Measurements from ENCODE around the gene B3GALT4. TPM values are rescaled to one million over a fixed set of nuclear protein-coding genes. Genes with fewer than 3 reads are reported as not detected.

B3GALT4 gene
- total RNA-seq, 2 experiments from 2014 or later, result 2.8 to 3.5 TPM

GRCh38 chr6:33301877-33302276 lies 25.0 kb downstream of the B3GALT4 start:
- no peaks in the 10 kb centered on the region for H3K9me3 Mint-ChIP-seq (ENCODE audit: low read depth)
- no peaks in the 10 kb centered on the region for H3K27me3 Mint-ChIP-seq
- no peak overlapping the region for H3K27ac Mint-ChIP-seq
- DNase-seq, result no peak
- peaks cover 49% of the 10 kb centered on the region for H3K36me3 Mint-ChIP-seq (ENCODE audit: low read depth)
- intact Hi-C loops (cut with DNase I, micrococcal nuclease), result no loop called here
- H3K4me1 Mint-ChIP-seq, result peaks cover 40% of the 10 kb centered on the region
- POLR2A ChIA-PET, result interaction anchor here (0.6 to 0.7 kb wide), 2 partner anchors 11 to 57 kb away, joined by 4 to 7 read pairs; no protein-coding TSS in a partner anchor
- no peak for ATAC-seq
- H3K4me3 Mint-ChIP-seq, result peak overlapping the region; percentile 80
- CTCF ChIA-PET, result interaction anchor here (2.1 kb wide), 1 partner anchor 13 kb away, joined by 9 read pairs; the partner anchor contains the start of genes PFDN6 and WDR46

- intact Hi-C loops (cut with DNase I, micrococcal nuclease), result no loop called here
- ChIA-PET POLR2A (no interaction called here), CTCF (no interaction called here)
- Mint-ChIP-seq H3K4me3 (no peak overlapping the region), H3K9me3 (ENCODE audit: low read depth) (no peaks in the 10 kb centered on the region), H3K4me1 (peaks cover 41% of the 10 kb centered on the region), H3K27ac (peak overlapping the region; percentile 71), H3K27me3 (no peaks in the 10 kb centered on the region), H3K36me3 (ENCODE audit: low read depth) (peaks cover 59% of the 10 kb centered on the region)
- no peak for ATAC-seq
- no peak for DNase-seq
These were observed 27.3 kb downstream of the B3GALT4 start for GRCh38 chr6:33304216-33304615.

DNA sequence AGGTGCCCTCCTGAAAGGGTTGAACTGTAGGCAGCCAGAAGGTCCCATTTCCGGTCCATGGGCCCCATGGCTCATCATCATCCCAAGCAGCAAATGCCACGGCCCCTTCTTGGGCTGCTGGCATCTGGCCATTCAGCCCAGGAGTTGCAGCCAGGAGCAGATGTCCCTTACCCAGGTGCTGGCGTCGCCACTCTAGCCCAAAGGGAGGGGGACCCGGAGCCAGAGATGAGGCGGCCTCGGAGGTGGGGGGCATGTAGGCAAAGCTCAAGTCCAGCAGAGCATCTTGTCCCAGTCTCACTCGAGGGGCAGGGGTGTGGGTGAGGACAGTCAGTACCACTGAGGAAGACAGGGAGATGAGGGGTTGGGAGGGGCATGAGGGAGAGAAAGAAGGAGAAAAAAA lies 28.1 kb downstream of the B3GALT4 start:
- H3K9me3 Mint-ChIP-seq (ENCODE audit: low read depth), result no peaks in the 10 kb centered on the region
- peaks cover 52% of the 10 kb centered on the region for H3K36me3 Mint-ChIP-seq (ENCODE audit: low read depth)
- POLR2A ChIA-PET, result no interaction called here
- H3K27me3 Mint-ChIP-seq, result no peaks in the 10 kb centered on the region
- H3K4me1 Mint-ChIP-seq, result peaks cover 37% of the 10 kb centered on the region
- DNase-seq (no peak), ATAC-seq (no peak)
- H3K27ac Mint-ChIP-seq, result no peak overlapping the region
- CTCF ChIA-PET, result interaction anchor here (0.5 kb wide), 1 partner anchor 13 kb away, joined by 3 read pairs; the partner anchor contains the start of gene ZBTB22
- intact Hi-C loops (cut with DNase I, micrococcal nuclease), result no loop called here
- no peak overlapping the region for H3K4me3 Mint-ChIP-seq

GRCh38 chr6:33306356-33306755 lies 29.4 kb downstream of the B3GALT4 start:
- DNase-seq, result no peak
- peaks cover 50% of the 10 kb centered on the region for H3K36me3 Mint-ChIP-seq (ENCODE audit: low read depth)
- H3K4me1 Mint-ChIP-seq, result peaks cover 31% of the 10 kb centered on the region
- no peaks in the 10 kb centered on the region for H3K9me3 Mint-ChIP-seq (ENCODE audit: low read depth)
- intact Hi-C loops (cut with DNase I, micrococcal nuclease), result no loop called here
- no peak for ATAC-seq
- no peaks in the 10 kb centered on the region for H3K27me3 Mint-ChIP-seq
- POLR2A ChIA-PET, result no interaction called here
- no peak overlapping the region for H3K4me3 Mint-ChIP-seq
- CTCF ChIA-PET, result no interaction called here
- H3K27ac Mint-ChIP-seq, result peak overlapping the region; percentile 66

DNA sequence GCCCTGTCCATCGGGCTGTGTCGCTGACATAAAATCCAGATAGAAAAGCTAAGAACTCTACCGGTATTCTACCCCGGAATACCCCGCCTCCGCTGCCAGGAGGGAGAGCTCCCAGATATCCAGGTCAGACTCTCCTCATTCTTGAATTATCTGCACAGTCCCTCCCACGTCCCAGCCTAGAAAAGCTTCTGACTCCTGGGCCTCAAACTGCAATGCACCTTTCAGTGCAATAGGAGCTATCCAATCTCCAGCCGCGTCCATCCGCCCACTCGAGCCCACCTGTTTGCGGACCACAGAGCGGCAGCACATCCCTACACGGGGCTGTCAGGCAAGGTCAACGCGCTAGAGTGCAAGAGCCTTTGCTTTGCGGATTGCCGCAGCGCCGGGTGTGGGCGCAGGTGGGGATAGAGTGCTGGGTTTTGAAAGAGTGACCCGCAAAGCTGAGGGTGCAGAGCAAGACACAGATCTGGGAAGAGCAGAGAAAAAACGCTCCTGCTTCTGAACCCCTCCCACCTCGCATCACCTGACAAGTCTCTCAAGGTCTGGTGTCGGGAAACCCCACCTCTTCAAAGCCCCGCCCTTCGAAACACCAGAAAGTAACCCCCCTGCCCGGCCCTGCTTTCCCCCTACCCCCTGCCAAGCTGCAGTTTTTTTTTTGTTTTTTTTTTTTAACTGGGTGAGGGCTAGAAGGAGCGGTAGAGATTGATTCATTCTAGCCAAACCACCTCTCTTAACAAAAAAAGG lies 35.6 kb downstream of the B3GALT4 start:
- peaks cover 52% of the 10 kb centered on the region for H3K4me1 Mint-ChIP-seq
- H3K36me3 Mint-ChIP-seq (ENCODE audit: low read depth), result peaks cover 39% of the 10 kb centered on the region
- H3K27ac Mint-ChIP-seq, result peak overlapping the region; percentile 98
- no peaks in the 10 kb centered on the region for H3K9me3 Mint-ChIP-seq (ENCODE audit: low read depth)
- H3K4me3 Mint-ChIP-seq, result peak overlapping the region; percentile 99
- intact Hi-C loops (cut with DNase I, micrococcal nuclease), result loop anchor here (1.0 to 10.0 kb wide), 10 partner anchors 13 to 922 kb away; partner anchors contain the start of genes B3GALT4 (in 1 of the 2), CUTA (in 1 of the 2), HMGA1 (in 1 of the 2) and ITPR3 (in 1 of the 2)
- DNase-seq (peak; percentile 90), ATAC-seq (peak; percentile 40)
- H3K27me3 Mint-ChIP-seq, result no peaks in the 10 kb centered on the region
- POLR2A ChIA-PET, result interaction anchor here (0.6 to 1.0 kb wide), 7 partner anchors 10 to 129 kb away, joined by 3 to 9 read pairs (median 3); partner anchors contain the start of genes B3GALT4 and KIFC1
- CTCF ChIA-PET, result interaction anchor here (0.6 to 1.4 kb wide), 7 partner anchors 12 to 114 kb away, joined by 3 to 8 read pairs (median 5); partner anchors contain the start of genes RGL2, RPS18 and VPS52

GRCh38 chr6:33313105-33313708 lies 36.3 kb downstream of the B3GALT4 start:
- H3K36me3 Mint-ChIP-seq (ENCODE audit: low read depth), result peaks cover 38% of the 10 kb centered on the region
- H3K9me3 Mint-ChIP-seq (ENCODE audit: low read depth), result no peaks in the 10 kb centered on the region

GRCh38 chr6:33313709-33314514 lies 37.0 kb downstream of the B3GALT4 start, which contains the start of gene TAPBP:
Gene TAPBP (minus strand): TSS chr6:33314078. CDS start chr6:33314041, 37 bp downstream.
- peaks cover 36% of the 10 kb centered on the region for H3K36me3 Mint-ChIP-seq (ENCODE audit: low read depth)

More at GRCh38 chr6:33313105-33313708, 36.3 kb downstream of the B3GALT4 start:
- ATAC-seq (peak; percentile 9), DNase-seq (peak; percentile 79)
- Mint-ChIP-seq H3K27ac (peak overlapping the region; percentile 98), H3K27me3 (no peaks in the 10 kb centered on the region), H3K4me3 (peak overlapping the region; percentile 99), H3K4me1 (peaks cover 53% of the 10 kb centered on the region)
- ChIA-PET POLR2A (interaction anchor here (0.6 to 0.9 kb wide), 2 partner anchors 11 to 36 kb away, joined by 4 to 7 read pairs; partner anchors contain the start of gene B3GALT4), CTCF (interaction anchor here (0.9 to 1.4 kb wide), 4 partner anchors 12 to 113 kb away, joined by 3 to 8 read pairs (median 4); partner anchors contain the start of genes RGL2, RPS18 and VPS52)
- intact Hi-C loops (cut with DNase I, micrococcal nuclease), result loop anchor here (2.0 to 10.0 kb wide), 8 partner anchors 41 to 922 kb away; partner anchors contain the start of genes CUTA (in 1 of the 2), HMGA1 (in 1 of the 2), ITPR3 (in 1 of the 2) and PSMB8 (in 1 of the 2)

GRCh38 chr6:33314515-33314942 lies 37.6 kb downstream of the B3GALT4 start:
- POLR2A ChIA-PET, result no interaction called here
- H3K27ac Mint-ChIP-seq, result peak overlapping the region; percentile 98
- peaks cover 40% of the 10 kb centered on the region for H3K36me3 Mint-ChIP-seq (ENCODE audit: low read depth)
- CTCF ChIA-PET, result no interaction called here
- H3K9me3 Mint-ChIP-seq (ENCODE audit: low read depth), result no peaks in the 10 kb centered on the region
- ATAC-seq (peak; percentile 48), DNase-seq (peak; percentile 78)
- H3K4me3 Mint-ChIP-seq, result peak overlapping the region; percentile 99
- H3K27me3 Mint-ChIP-seq, result no peaks in the 10 kb centered on the region
- intact Hi-C loops (cut with DNase I, micrococcal nuclease), result loop anchor here (1.0 to 10.0 kb wide), 8 partner anchors 25 to 920 kb away; partner anchors contain the start of genes KIFC1 (in 2 of the 2), HMGA1 (in 1 of the 2), ITPR3 (in 1 of the 2) and PFDN6 (in 1 of the 2)
- peaks cover 59% of the 10 kb centered on the region for H3K4me1 Mint-ChIP-seq

More at GRCh38 chr6:33313709-33314514, 37.0 kb downstream of the B3GALT4 start, which contains the start of gene TAPBP:
- Mint-ChIP-seq H3K4me1 (peaks cover 55% of the 10 kb centered on the region), H3K27me3 (no peaks in the 10 kb centered on the region), H3K9me3 (ENCODE audit: low read depth) (no peaks in the 10 kb centered on the region), H3K4me3 (peak within 1 kb of the TSS; percentile 99), H3K27ac (peak within 1 kb of the TSS; percentile 98)
- intact Hi-C loops (cut with DNase I, micrococcal nuclease), result loop anchor here (1.0 to 10.0 kb wide), 11 partner anchors 25 to 921 kb away; partner anchors contain the start of genes KIFC1 (in 2 of the 2), CUTA (in 1 of the 2), HMGA1 (in 1 of the 2) and ITPR3 (in 1 of the 2)
- ATAC-seq, result peak; percentile 48
- peak; percentile 90 for DNase-seq
- POLR2A ChIA-PET, result no interaction called here
- CTCF ChIA-PET, result interaction anchor here (1.0 kb wide), 1 partner anchor 15 kb away, joined by 3 read pairs; the partner anchor contains the start of gene RGL2

GRCh38 chr6:33314943-33315792 lies 38.2 kb downstream of the B3GALT4 start:
- peaks cover 65% of the 10 kb centered on the region for H3K4me1 Mint-ChIP-seq
- DNase-seq, result peak; percentile 34
- ChIA-PET POLR2A (interaction anchor here (0.5 kb wide), 1 partner anchor 28 kb away, joined by 3 read pairs; no protein-coding TSS in a partner anchor), CTCF (interaction anchor here (0.6 to 1.3 kb wide), 2 partner anchors 16 to 387 kb away, joined by 3 to 4 read pairs; no protein-coding TSS in a partner anchor)
- H3K4me3 Mint-ChIP-seq, result peak overlapping the region; percentile 99
- ATAC-seq, result no peak
- no peaks in the 10 kb centered on the region for H3K9me3 Mint-ChIP-seq (ENCODE audit: low read depth)
- H3K27ac Mint-ChIP-seq, result peak overlapping the region; percentile 98
- peaks cover 46% of the 10 kb centered on the region for H3K36me3 Mint-ChIP-seq (ENCODE audit: low read depth)
- H3K27me3 Mint-ChIP-seq, result no peaks in the 10 kb centered on the region
- intact Hi-C loops (cut with DNase I, micrococcal nuclease), result loop anchor here (1.0 to 10.0 kb wide), 9 partner anchors 26 to 1138 kb away; partner anchors contain the start of genes KIFC1 (in 2 of the 2), AGPAT1 (in 1 of the 2), HMGA1 (in 1 of the 2) and ITPR3 (in 1 of the 2)
